Nephron progenitor cell (in vitro differentiated cells): Measurements from ENCODE around the gene HMGN2.

Experiments
- DNase-seq: peaks from one replicate; pipeline ENCODE4 v3.0.0; 2021
- H3K27ac Mint-ChIP-seq: 2 replicates; pipeline ENCODE4 v1.8.0; 2021; ENCODE audit warnings: mild to moderate bottlenecking, moderate library complexity, mixed read lengths
- H3K27me3 Mint-ChIP-seq: 2 replicates; pipeline ENCODE4 v1.8.0; 2021; ENCODE audit warnings: mild to moderate bottlenecking, low read depth, mixed read lengths; ENCODE audit not compliant: poor library complexity
- H3K36me3 Mint-ChIP-seq: 2 replicates; pipeline ENCODE4 v1.8.0; 2021; ENCODE audit warnings: low read depth, mixed read lengths
- H3K4me1 Mint-ChIP-seq: 2 replicates; pipeline ENCODE4 v1.8.0; 2021; ENCODE audit warnings: mixed read lengths
- H3K4me3 Mint-ChIP-seq: 2 replicates; pipeline ENCODE4 v1.8.0; 2021; ENCODE audit warnings: mild to moderate bottlenecking, moderate library complexity, mixed read lengths
- H3K9me3 Mint-ChIP-seq: 2 replicates; pipeline ENCODE4 v1.8.0; 2021; ENCODE audit warnings: mild to moderate bottlenecking, moderate library complexity, mixed read lengths
- TF ChIP-seq, protein P1 (sequence below): fragments of 200-600 bp; sonication (generic); IDR thresholded peaks from 2 replicates; pipeline ENCODE4 v1.5.0; 2021; ENCODE audit warnings: antibody characterized with exemption

HMGN2 gene

DNA sequence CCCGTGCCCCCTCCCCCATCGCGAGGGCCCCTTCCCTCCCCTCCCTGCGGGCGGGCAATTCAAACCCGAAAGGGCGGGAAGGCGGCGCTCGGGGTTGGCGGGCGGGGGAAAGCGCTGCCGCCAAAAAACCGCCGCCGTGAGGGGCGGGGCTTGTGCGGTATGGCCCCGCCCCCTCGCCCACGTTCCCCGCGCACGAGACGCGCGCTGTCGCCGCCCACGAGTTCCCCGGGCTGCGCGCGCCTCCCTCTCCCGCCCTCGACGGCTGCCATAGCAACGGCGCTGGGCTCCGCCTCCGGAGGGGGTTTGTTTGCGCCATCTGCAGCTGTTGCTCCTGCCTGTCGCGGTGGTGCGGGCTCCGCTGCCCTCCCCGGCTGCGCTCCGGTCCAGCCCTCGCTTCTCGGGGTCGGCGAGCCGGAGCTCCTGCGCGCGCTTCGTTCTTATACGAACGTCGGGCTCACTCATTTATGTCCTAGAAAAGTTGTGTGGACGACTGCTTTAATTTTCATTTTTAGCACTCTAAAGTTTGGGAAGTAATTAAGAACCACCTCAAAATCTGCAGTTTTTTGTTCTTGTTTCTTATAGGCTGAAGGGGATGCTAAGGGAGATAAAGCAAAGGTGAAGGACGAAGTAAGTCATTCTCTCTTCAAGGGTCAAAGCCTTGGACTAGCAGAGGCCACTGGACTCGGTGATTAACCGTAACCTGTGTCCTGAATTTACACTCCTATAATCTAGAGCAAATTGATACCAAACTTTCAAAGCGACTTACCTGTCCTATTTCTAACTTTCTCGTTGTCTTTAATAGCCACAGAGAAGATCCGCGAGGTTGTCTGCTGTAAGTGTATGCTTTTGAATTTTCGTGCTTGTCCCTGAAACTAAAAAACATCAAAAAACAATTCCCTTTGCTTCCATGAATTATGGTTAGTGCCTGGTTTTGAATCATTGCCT is 933 bp downstream of the HMGN2 start:
- TF ChIP-seq, protein P1, sequence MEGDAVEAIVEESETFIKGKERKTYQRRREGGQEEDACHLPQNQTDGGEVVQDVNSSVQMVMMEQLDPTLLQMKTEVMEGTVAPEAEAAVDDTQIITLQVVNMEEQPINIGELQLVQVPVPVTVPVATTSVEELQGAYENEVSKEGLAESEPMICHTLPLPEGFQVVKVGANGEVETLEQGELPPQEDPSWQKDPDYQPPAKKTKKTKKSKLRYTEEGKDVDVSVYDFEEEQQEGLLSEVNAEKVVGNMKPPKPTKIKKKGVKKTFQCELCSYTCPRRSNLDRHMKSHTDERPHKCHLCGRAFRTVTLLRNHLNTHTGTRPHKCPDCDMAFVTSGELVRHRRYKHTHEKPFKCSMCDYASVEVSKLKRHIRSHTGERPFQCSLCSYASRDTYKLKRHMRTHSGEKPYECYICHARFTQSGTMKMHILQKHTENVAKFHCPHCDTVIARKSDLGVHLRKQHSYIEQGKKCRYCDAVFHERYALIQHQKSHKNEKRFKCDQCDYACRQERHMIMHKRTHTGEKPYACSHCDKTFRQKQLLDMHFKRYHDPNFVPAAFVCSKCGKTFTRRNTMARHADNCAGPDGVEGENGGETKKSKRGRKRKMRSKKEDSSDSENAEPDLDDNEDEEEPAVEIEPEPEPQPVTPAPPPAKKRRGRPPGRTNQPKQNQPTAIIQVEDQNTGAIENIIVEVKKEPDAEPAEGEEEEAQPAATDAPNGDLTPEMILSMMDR: no peak
- Mint-ChIP-seq H3K4me3 (peak overlapping the region; percentile 93), H3K27me3 (peaks cover 12% of the 10 kb centered on the region), H3K27ac (no peak overlapping the region), H3K4me1 (peaks cover 53% of the 10 kb centered on the region), H3K36me3 (peaks cover 49% of the 10 kb centered on the region), H3K9me3 (no peaks in the 10 kb centered on the region)
- peak; percentile 96 for DNase-seq

DNA sequence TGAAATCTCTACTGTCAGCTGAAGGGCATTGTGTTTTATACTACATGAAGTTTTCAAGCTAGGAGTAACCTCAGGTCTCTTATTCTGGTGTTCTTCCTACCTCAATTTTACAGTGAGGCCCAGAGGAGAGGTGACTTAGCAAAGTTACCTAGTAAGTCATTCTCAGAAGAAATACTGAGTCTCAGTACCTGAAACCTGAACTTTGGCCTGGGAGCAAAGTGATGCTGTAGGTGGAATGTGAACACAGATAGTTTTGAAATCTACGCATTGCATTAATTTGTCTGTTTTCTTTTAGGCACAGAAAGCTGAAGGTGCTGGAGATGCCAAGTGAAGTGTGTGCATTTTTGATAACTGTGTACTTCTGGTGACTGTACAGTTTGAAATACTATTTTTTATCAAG is 2.6 kb downstream of the HMGN2 start:
- Mint-ChIP-seq H3K9me3 (no peaks in the 10 kb centered on the region), H3K27me3 (peaks cover 8% of the 10 kb centered on the region), H3K27ac (no peak overlapping the region), H3K4me3 (peak overlapping the region; percentile 93), H3K4me1 (peaks cover 49% of the 10 kb centered on the region), H3K36me3 (peaks cover 60% of the 10 kb centered on the region)
- no peak for DNase-seq
- TF ChIP-seq, protein P1: no peak

DNA sequence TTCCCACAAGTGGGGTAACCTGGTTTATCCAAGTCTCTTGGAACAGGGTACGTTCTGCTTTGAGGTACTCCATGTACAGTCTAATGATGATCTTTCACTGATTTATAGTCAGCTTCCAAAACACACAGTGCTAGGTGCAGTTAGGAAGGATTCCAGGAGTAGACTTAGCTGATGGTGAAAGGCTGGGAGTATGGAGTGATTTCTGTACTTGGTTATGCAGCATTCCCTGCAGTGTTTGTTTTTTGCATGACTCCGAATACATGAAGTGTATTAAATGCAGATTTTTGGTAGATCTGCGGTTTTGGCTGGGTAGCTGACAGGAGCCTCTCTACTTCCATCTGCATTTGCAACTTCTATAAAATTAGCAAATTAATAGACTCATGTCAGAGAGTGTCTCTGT is 3.7 kb downstream of the HMGN2 start:
- peaks cover 39% of the 10 kb centered on the region for H3K4me1 Mint-ChIP-seq
- H3K27ac Mint-ChIP-seq: peak overlapping the region; percentile 31
- peaks cover 4% of the 10 kb centered on the region for H3K27me3 Mint-ChIP-seq
- H3K36me3 Mint-ChIP-seq: peaks cover 56% of the 10 kb centered on the region
- TF ChIP-seq, protein P1: no peak
- DNase-seq: no peak
- H3K4me3 Mint-ChIP-seq: no peak overlapping the region
- no peaks in the 10 kb centered on the region for H3K9me3 Mint-ChIP-seq

DNA sequence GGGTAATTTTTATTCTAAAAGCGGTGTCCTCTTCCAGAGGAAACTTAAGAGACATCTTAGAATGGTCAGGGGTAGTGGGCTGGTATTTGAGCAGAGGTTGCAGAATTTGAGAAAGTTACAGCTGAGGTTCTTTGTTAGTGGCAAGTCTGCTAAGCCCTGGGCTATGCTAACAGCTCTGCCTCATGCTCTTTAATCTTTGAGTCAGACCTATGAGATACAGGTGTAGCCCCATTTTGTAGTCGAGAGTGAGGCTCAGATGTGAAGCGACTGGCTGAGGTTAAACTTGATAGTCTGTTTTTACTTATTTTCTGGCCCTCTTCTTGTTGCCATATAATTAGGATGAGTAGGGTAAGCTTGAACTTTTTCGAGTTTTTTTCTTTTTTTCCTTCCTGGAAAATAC is 4.7 kb downstream of the HMGN2 start:
- H3K4me3 Mint-ChIP-seq: no peak overlapping the region
- H3K4me1 Mint-ChIP-seq: peaks cover 36% of the 10 kb centered on the region

DNA sequence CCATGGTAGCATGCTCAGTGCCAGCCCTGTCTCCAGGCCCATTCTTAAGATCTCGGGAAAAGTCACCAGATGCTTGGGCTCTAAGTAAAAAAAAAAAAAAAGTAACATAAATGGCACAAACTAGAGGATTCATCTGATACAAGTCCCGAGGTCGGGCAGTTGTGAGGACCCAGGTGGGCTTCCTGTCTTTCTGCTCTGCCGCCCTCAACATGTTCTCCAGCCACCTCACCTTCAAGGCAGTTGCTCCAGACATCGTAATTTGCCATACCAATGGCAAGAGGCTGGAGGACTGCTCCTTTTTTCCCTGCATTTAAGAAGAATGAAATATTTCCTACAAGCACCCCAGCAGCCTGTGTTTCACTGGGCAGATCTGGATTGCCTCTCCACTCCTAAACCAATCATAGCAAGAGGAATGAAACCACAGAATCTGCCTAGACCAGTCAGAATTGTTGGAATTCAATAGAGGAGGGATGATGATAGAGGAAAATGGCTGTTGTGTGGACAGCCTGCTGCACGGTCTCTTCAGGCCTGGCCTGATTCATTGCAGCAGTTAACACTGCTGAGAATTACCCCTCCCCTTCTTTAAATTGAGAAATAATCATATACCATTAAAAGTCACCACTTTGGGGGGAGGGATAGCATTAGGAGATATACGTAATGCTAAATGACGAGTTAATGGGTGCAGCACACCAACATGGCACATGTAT is 5.4 kb downstream of the HMGN2 start:
- peak overlapping the region; percentile 97 for H3K27ac Mint-ChIP-seq
- H3K4me1 Mint-ChIP-seq: peaks cover 36% of the 10 kb centered on the region
- H3K27me3 Mint-ChIP-seq: no peaks in the 10 kb centered on the region
- no peak overlapping the region for H3K4me3 Mint-ChIP-seq
- TF ChIP-seq, protein P1: no peak
- no peaks in the 10 kb centered on the region for H3K9me3 Mint-ChIP-seq
- no peak for DNase-seq
- H3K36me3 Mint-ChIP-seq: peaks cover 60% of the 10 kb centered on the region

More for the DNA sequence above, 4.7 kb downstream of the HMGN2 start:
- Mint-ChIP-seq H3K27ac (no peak overlapping the region), H3K9me3 (no peaks in the 10 kb centered on the region), H3K36me3 (peaks cover 60% of the 10 kb centered on the region), H3K27me3 (no peaks in the 10 kb centered on the region)
- TF ChIP-seq, protein P1: no peak
- no peak for DNase-seq
